EH (cell line): ENCODE results near the gene PNCK.
"Not testable (repeated sequence)": the region's sequence is repeated elsewhere in the genome, so short reads cannot be mapped to it uniquely, and the experiment has no call there.

Source experiments
- DNase-seq: peaks from one replicate; pipeline ENCODE4 v3.0.0-alpha.2; 2015; ENCODE audit warnings: low read depth

PNCK gene

GRCh38 chrX:153685751-153686696 lies 12.4 kb upstream of the PNCK start:
- DNase-seq = no peak

DNA sequence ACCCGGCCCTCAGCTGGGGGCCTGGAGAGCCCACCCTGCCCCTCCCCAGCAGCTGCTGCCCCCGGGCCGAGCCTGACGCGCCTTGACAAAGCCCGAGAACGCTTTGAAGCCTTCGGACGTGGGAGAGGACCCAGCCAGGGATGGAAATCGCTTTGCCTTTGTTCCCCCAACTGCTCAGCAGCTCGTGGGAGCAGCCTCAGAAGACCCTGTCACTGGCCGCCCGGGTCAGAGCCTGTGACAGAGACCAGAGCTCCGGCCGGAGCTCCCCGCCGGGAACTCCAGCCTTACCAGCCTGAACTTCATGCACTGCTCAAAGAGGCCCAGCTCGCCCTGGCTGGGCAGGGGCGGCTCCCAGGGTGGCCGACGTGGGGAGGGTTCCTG lies 11.5 kb upstream of the PNCK start:
- DNase-seq = no peak

DNA sequence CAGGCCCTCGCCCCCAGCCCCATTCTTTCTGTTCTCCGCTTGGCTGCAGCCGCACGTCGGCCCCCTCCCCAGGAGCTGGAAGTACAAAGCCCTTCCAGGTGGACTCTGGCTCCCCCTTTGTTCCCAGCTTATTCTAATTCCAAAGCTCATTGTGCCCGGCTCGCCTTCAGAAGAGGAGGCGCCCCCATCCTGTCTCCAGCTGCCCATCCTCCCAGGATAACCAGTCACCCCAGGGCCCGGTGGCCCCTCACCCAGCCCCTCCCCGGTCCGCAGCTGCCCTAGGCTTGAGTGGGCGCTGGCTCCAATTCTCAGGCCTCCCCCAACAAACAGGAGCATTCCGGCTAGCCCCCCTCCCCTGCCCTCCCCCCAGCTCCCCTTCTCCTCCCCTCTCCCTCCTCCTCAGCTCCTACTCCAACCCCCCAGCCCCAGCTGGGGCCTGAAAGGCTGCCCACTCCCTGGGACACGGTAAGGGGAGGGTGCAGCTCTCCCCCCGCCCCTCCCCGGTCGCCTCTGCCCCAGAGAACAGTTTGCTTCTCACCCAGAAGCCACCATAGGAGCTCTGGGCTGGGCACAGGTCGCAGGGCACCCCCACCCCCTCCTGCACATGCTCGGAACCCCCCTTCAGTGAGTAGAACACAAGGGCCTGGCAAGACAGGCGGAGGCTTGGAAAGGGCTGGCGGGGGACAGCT lies 11.0 kb upstream of the PNCK start:
- DNase-seq = no peak

GRCh38 chrX:153683486-153683885 lies 9.9 kb upstream of the PNCK start:
- not testable (repeated sequence) for DNase-seq

DNA sequence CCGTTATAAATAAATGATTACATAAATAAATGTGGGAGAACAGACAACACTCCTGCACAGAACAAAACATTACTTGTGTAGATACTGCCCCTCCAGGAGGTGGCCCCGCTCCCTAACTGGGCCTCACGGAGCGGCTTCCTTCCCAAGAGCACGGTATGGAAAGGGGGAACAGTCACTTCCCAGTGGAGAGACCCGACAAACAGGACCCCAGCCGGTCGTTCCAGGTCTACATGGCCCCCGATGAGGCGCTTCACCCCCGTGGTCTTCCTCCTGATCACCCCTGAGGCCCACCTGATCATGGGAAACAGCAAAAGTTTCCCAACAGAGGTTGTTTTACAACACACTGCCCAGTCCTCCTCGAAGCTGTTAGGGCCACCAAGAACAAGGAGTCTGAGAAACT lies 7.6 kb upstream of the PNCK start:
- DNase-seq = no peak

DNA sequence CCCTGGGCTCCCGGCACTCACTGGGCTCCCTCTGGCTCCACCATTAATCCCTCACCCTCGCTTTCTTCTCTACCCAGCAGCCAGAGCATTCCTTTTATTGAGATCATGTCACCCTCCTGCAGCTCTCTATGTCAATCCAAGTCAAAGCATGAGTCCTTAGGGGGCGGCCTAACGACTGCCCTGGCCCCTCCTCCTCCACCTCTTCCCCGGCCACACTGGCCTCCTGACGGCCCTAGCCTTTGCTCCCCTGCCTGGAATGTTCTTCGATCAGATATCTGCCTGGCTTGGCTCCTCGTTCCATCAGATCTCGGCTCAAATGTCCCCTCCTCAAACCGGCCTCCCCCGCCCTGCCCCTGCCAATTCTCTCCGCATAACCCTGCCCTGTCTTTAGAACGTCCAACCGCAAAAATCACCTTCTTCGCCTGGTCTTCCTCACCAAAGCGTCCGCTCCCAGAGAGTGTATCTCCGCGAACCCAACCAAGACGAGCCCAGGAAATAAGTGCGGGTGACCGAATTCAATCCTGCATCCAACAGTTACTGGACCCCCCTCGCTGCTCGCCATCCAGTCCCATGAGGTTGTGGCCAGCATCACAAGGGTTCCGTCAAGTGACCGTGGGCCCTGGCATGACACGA lies 722 bp upstream of the PNCK start:
- DNase-seq = no peak

DNA sequence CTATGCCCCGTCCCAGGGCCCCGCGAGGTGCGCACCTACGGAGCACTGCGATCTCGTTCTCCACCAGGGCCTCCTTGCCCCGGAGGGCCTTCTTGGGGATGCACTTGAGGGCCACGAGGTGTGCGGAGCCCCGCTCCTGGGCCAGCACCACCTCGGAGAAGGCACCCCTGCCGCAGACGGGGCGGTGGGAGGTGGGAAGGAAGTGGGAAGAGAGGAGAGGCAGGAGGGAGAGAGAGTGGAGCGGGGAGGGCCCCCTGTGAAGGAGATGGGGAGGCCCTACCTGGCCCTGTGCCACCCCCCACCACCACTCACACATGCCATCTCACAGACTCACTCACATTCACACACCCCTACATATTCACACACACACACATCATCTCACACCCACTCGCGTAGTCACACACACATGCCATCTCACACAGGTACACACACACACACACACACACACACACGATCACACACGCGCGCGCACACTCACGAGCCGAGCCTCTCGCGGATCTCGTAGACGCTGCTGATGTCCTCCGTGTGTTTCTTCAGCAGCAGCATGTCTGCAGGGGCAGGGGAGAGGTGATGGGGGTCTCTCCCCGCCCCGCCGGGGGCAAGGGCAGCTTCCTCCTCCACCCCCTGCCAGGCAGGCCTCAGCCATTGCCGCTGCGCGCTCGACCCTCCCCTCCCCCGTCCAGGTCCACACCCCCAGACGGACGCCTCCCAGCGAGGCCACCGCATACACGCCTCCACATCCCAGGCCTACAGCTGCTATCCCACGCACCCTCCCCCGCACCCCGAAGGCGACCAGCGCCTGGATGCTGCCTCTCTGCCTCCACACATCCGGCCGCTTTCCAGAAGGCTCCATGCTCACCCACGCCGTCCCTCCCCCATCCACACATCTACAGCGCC lies 834 bp downstream of the PNCK start:
- no peak for DNase-seq

DNA sequence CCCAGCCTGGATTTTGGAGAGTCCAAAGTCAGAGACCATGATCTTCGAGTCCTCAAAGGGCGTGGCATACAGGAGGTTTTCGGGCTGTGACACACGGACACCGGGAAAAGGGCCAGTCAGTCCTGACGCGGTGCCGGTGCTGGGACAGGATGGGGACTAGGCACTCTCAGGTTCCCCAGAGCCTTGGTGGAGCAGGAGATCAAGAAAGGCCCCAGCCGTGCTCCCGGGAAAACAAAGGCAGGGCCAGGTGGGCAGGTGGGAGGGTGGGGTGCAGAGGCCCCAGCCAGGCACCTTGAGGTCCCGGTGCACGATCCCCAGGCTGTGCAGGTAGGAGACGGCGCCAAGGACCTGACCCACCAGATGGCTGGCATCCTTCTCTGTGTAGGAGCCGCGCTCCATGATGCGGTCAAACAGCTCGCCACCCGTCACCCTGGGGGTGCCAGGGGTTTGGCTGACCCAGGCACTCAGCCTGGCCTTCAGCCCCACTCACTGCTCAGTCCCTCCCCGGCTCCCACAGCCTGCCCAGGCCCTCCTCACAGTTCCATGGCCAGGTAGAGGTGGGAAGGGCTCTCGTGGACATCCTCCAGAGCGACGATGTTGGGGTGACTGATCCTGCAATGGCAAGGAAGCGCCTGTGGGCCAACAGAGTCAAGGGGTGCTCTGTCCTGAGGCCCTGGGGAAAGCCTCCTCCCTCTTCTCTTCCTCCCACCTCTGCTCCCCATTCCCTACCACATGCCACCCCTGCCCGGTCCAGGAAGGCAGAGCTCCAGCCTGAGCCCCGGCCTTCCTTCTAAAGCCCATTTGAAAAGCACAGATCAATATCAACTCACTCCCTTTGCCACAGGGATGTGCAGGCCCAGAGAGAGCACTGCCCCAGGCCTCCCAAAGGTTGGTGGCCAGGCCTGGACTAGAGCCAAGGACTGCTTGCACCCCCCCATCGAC lies 1.8 kb downstream of the PNCK start:
- no peak for DNase-seq

GRCh38 chrX:153670748-153671588 lies 2.6 kb downstream of the PNCK start:
- DNase-seq = no peak

- no peak for DNase-seq
These were observed 3.5 kb downstream of the PNCK start for GRCh38 chrX:153669901-153670731.

DNA sequence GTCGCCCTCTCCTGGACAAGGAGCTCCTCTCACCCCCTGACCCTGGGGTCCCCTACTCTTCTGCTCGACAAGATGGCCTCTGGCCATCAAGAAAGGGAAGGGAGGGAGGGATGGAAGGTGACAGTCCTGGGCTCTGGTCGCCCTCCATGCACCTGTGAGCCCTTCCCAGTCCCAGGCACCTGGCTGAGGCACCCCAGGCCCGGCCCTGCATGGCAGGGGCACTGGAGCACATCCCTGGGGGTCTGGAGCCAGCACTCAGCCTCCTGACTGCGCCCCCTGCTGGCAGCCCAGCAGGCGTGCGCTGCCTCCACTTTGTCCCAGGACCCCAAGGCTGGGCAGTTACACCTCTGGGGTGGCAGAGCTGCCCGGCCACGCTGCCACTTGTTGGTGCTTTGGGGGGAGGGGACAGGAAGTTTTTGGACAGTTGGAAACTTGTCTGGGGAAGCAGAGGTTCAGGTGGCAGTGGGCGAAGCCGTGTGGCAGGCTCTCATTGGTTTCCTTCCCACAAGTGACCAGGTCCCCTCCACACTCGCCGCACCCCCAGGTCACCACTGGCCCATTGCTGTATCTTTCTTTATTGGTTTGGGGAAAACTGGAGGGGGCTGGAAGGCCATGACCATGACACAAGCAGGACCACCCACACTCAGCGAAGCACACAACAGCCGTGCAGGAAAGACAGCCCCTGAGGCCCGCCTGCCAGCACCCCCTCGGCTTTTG lies 4.3 kb downstream of the PNCK start:
- DNase-seq = peak; percentile 23

- DNase-seq = no peak
These were observed 5.0 kb downstream of the PNCK start for GRCh38 chrX:153668423-153669173.

- DNase-seq = peak; percentile 73
These were observed 5.6 kb downstream of the PNCK start for GRCh38 chrX:153667956-153668396.

- no peak for DNase-seq
These were observed 6.2 kb downstream of the PNCK start for GRCh38 chrX:153667281-153667955.

GRCh38 chrX:153665726-153666306 lies 7.8 kb downstream of the PNCK start:
- no peak for DNase-seq

DNA sequence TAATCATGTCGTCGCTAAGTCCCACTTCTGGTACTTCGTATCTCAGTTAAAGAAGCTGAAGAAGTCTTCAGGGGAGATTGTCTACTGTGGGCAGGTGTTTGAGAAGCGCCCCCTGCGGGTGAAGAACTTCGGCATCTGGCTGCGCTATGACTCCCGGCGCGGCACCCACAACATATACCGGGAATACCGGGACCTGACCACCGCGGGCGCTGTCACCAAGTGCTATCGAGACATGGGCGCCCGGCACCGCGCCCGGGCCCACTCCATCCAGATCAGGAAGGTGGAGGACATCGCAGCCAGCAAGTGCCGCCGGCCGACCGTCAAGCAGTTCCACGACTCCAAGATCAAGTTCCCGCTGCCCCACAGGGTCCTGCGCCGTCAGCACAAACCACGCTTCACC lies 11.3 kb downstream of the PNCK start:
- peak; percentile 44 for DNase-seq
